Activated CD4-positive, alpha-beta T cell treated with anti-CD3 and anti-CD28 coated beads for 36 hours (primary cell): ENCODE measurements around the gene SKI. TPM values are rescaled to one million over a fixed set of nuclear protein-coding genes. Genes with fewer than 3 reads are reported as not detected.
A peak's percentile ranks its signal among the peaks of the same experiment; 100 is the strongest.

Source experiments
- ATAC-seq: fragments of 200-7000 bp; cut with Tn5 transposase; one replicate; pipeline ENCODE4 v1.10.0; 2021; ENCODE audit warnings: mild to moderate bottlenecking, moderate library complexity
- CTCF ChIA-PET: fragments of 350-600 bp; sonication (Branson Sonifier 250); formaldehyde crosslinking; loops from one replicate; lab custom pipeline; 2021; ENCODE audit warnings: antibody characterized with exemption; lab: Charles Lee
- POLR2A ChIA-PET: fragments of 350-600 bp; sonication (Branson Sonifier 250); formaldehyde crosslinking; loops from one replicate; lab custom pipeline; 2021; ENCODE audit warnings: antibody characterized with exemption, inconsistent platforms; lab: Charles Lee
- DNase-seq: peaks from one replicate; pipeline ENCODE4 v3.0.0-alpha.2; 2020
- H3K27ac Mint-ChIP-seq: one replicate; pipeline ENCODE4 v1.8.0; 2021; ENCODE audit warnings: mixed read lengths
- H3K27me3 Mint-ChIP-seq: one replicate; pipeline ENCODE4 v1.8.0; 2021; ENCODE audit warnings: mixed read lengths
- H3K36me3 Mint-ChIP-seq: one replicate; pipeline ENCODE4 v1.8.0; 2021; ENCODE audit warnings: low read depth, mixed read lengths
- H3K4me1 Mint-ChIP-seq: one replicate; pipeline ENCODE4 v1.8.0; 2021; ENCODE audit warnings: mixed read lengths
- H3K4me3 Mint-ChIP-seq: one replicate; pipeline ENCODE4 v1.8.0; 2021; ENCODE audit warnings: mild to moderate bottlenecking, moderate library complexity, mixed read lengths
- H3K9me3 Mint-ChIP-seq: one replicate; pipeline ENCODE4 v1.8.0; 2021; ENCODE audit warnings: low read depth, mixed read lengths
- intact Hi-C, 2 experiments: fragments of 100-400 bp; cut with DNase I in 1 of 2; cut with micrococcal nuclease in 1 of 2; formaldehyde crosslinking; loops; one replicate each; pipeline versions ENCODE4 v1.14.2 to v1.15.1; 2022 to 2024; cut with DNase I, micrococcal nuclease
- total RNA-seq, 2 experiments: library from RNA; stranded (reverse); gene quantifications; one replicate each; pipeline ENCODE4 v1.2.3, GENCODE V29; 2021

SKI gene
- total RNA-seq, 2 experiments from 2014 or later = 28.7 to 34.0 TPM

- ChIA-PET CTCF (interaction anchor here (0.7 to 2.4 kb wide), 8 partner anchors 17 to 116 kb away, joined by 3 to 10 read pairs (median 6); no protein-coding TSS in a partner anchor), POLR2A (no interaction called here)
- DNase-seq (no peak), ATAC-seq (no peak)
- peaks cover 9% of the 10 kb centered on the region for H3K4me1 Mint-ChIP-seq
- H3K9me3 Mint-ChIP-seq = no peaks in the 10 kb centered on the region
- H3K27me3 Mint-ChIP-seq = no peaks in the 10 kb centered on the region
- intact Hi-C loops = loop anchor here (1.0 to 2.0 kb wide), 5 partner anchors 15 to 121 kb away; no protein-coding TSS in a partner anchor
- H3K4me3 Mint-ChIP-seq = peak overlapping the region; percentile 21
- no peaks in the 10 kb centered on the region for H3K36me3 Mint-ChIP-seq
- H3K27ac Mint-ChIP-seq = peak overlapping the region; percentile 58
These were observed 87.7 kb downstream of the SKI start for GRCh38 chr1:2315674-2316450.

GRCh38 chr1:2316451-2316961 is 88.4 kb downstream of the SKI start:
- Mint-ChIP-seq H3K4me1 (peaks cover 9% of the 10 kb centered on the region), H3K27me3 (no peaks in the 10 kb centered on the region)

DNA sequence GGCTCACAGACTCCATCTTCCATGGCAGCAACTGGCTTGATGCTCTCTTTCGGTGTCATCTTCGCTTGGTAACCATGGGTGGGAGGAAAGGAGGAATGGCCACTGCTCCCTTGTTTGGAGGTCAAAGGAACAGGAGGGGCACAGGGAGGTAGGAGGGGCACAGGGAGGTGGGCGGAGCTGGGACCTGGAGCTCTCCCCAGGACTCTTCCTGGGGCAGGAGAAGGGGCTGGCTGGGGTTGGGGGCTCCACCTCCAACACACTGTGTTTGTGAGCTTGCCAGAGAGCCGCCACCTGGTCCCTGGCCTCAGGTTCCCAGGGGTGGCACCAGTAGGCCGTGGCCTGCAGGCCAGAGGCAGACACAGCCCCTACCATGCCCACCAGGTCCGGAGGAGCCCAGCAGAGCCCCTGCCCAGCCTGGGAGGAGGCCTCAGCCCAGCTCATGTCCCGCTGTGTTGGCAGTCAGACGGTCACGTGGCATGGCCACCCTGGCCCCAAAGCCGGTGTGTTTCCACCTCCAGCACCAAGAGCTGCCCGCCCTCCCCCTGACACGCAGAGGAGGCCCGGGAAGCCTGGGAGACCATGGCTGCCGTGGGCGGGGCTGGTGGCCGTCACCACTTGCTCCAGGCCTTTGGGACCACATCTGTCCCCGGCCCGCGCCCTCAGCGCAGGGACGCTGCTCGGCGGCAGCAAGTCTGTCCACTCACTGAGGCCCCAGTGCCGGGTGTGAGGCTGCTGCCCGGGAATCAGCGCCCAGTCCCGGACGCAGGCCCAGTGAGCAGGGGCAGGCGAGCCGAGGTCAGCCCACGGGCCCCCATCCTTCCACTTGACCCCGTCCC is 89.3 kb downstream of the SKI start:
- no peak overlapping the region for H3K27ac Mint-ChIP-seq
- H3K9me3 Mint-ChIP-seq = no peaks in the 10 kb centered on the region
- no peaks in the 10 kb centered on the region for H3K27me3 Mint-ChIP-seq
- ATAC-seq = no peak
- H3K36me3 Mint-ChIP-seq = no peaks in the 10 kb centered on the region
- H3K4me1 Mint-ChIP-seq = peaks cover 7% of the 10 kb centered on the region
- ChIA-PET CTCF (interaction anchor here (0.6 kb wide), 1 partner anchor 145 kb away, joined by 3 read pairs; no protein-coding TSS in a partner anchor), POLR2A (interaction anchor here (0.6 kb wide), 1 partner anchor 65 kb away, joined by 3 read pairs; no protein-coding TSS in a partner anchor)
- H3K4me3 Mint-ChIP-seq = no peak overlapping the region
- intact Hi-C loops = no loop called here
- no peak for DNase-seq

More at GRCh38 chr1:2316451-2316961, 88.4 kb downstream of the SKI start:
- intact Hi-C loops = no loop called here
- no peak overlapping the region for H3K27ac Mint-ChIP-seq
- POLR2A ChIA-PET = interaction anchor here (0.6 kb wide), 1 partner anchor 64 kb away, joined by 3 read pairs; no protein-coding TSS in a partner anchor
- no peaks in the 10 kb centered on the region for H3K36me3 Mint-ChIP-seq
- CTCF ChIA-PET = interaction anchor here (0.9 to 2.4 kb wide), 5 partner anchors 18 to 117 kb away, joined by 5 to 10 read pairs (median 6); no protein-coding TSS in a partner anchor
- no peaks in the 10 kb centered on the region for H3K9me3 Mint-ChIP-seq
- DNase-seq (no peak), ATAC-seq (no peak)
- H3K4me3 Mint-ChIP-seq = no peak overlapping the region

GRCh38 chr1:2318314-2319278 is 90.5 kb downstream of the SKI start:
- Mint-ChIP-seq H3K4me1 (peaks cover 6% of the 10 kb centered on the region), H3K9me3 (no peaks in the 10 kb centered on the region), H3K4me3 (no peak overlapping the region), H3K36me3 (no peaks in the 10 kb centered on the region), H3K27me3 (no peaks in the 10 kb centered on the region), H3K27ac (no peak overlapping the region)
- DNase-seq (no peak), ATAC-seq (no peak)
- intact Hi-C loops = no loop called here
- ChIA-PET CTCF (interaction anchor here (0.6 kb wide), 1 partner anchor 27 kb away, joined by 4 read pairs; no protein-coding TSS in a partner anchor), POLR2A (no interaction called here)

GRCh38 chr1:2319291-2319690 is 91.2 kb downstream of the SKI start:
- POLR2A ChIA-PET = no interaction called here
- intact Hi-C loops = no loop called here

GRCh38 chr1:2320006-2320405 is 91.9 kb downstream of the SKI start:
- Mint-ChIP-seq H3K27ac (no peak overlapping the region), H3K9me3 (no peaks in the 10 kb centered on the region), H3K4me1 (peaks cover 3% of the 10 kb centered on the region), H3K4me3 (no peak overlapping the region), H3K27me3 (no peaks in the 10 kb centered on the region), H3K36me3 (no peaks in the 10 kb centered on the region)
- ATAC-seq = no peak
- CTCF ChIA-PET = interaction anchor here (1.0 kb wide), 1 partner anchor 48 kb away, joined by 3 read pairs; no protein-coding TSS in a partner anchor
- DNase-seq = no peak
- POLR2A ChIA-PET = interaction anchor here (0.6 kb wide), 1 partner anchor 24 kb away, joined by 4 read pairs; no protein-coding TSS in a partner anchor
- intact Hi-C loops = no loop called here

More at GRCh38 chr1:2319291-2319690, 91.2 kb downstream of the SKI start:
- Mint-ChIP-seq H3K4me1 (peaks cover 3% of the 10 kb centered on the region), H3K4me3 (no peak overlapping the region), H3K36me3 (no peaks in the 10 kb centered on the region), H3K27me3 (no peaks in the 10 kb centered on the region), H3K27ac (no peak overlapping the region), H3K9me3 (no peaks in the 10 kb centered on the region)
- CTCF ChIA-PET = interaction anchor here (1.0 kb wide), 1 partner anchor 49 kb away, joined by 3 read pairs; no protein-coding TSS in a partner anchor
- ATAC-seq (no peak), DNase-seq (no peak)

GRCh38 chr1:2320760-2321667 is 92.9 kb downstream of the SKI start:
- H3K36me3 Mint-ChIP-seq = no peaks in the 10 kb centered on the region
- ATAC-seq (no peak), DNase-seq (no peak)
- ChIA-PET CTCF (interaction anchor here (0.6 kb wide), 1 partner anchor 1595 kb away, joined by 5 read pairs; no protein-coding TSS in a partner anchor), POLR2A (no interaction called here)
- H3K9me3 Mint-ChIP-seq = no peaks in the 10 kb centered on the region
- no peak overlapping the region for H3K27ac Mint-ChIP-seq
- no peaks in the 10 kb centered on the region for H3K27me3 Mint-ChIP-seq
- intact Hi-C loops = no loop called here
- H3K4me1 Mint-ChIP-seq = no peaks in the 10 kb centered on the region
- H3K4me3 Mint-ChIP-seq = no peak overlapping the region

DNA sequence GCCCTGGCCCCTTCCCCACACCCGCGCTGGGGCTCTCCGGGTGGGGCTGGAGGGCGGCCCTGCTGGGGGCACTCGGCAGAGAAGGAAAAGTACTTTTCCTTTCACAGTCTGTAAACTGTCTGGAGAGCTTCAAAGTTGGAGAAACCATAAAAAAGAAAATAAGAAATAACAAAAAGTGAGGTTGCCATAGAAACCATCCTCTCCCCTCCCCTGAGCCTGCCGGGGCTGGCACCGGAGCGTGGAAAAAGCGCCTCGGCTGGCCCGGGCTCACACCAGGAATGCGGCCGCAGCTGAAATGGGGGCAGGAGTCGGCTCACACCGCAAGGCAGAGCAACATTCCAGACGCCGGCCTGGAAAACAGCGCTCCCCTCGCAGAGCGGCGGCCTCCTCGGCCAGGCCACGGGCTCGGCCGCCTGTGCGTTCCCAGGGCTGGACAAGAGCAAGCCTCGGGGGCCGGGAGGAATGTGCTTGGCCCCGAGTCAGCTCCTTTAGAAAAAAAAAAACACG is 94.0 kb downstream of the SKI start:
- H3K4me1 Mint-ChIP-seq = no peaks in the 10 kb centered on the region
- H3K4me3 Mint-ChIP-seq = no peak overlapping the region
- H3K9me3 Mint-ChIP-seq = no peaks in the 10 kb centered on the region
- no peak for ATAC-seq
- no peaks in the 10 kb centered on the region for H3K27me3 Mint-ChIP-seq
- intact Hi-C loops = no loop called here
- ChIA-PET CTCF (no interaction called here), POLR2A (no interaction called here)
- no peaks in the 10 kb centered on the region for H3K36me3 Mint-ChIP-seq
- DNase-seq = no peak
- no peak overlapping the region for H3K27ac Mint-ChIP-seq

- no peak overlapping the region for H3K4me3 Mint-ChIP-seq
- DNase-seq = no peak
- H3K36me3 Mint-ChIP-seq = no peaks in the 10 kb centered on the region
- H3K4me1 Mint-ChIP-seq = no peaks in the 10 kb centered on the region
- intact Hi-C loops = no loop called here
- ChIA-PET POLR2A (no interaction called here), CTCF (no interaction called here)
- ATAC-seq = no peak
- H3K27me3 Mint-ChIP-seq = no peaks in the 10 kb centered on the region
- no peaks in the 10 kb centered on the region for H3K9me3 Mint-ChIP-seq
- no peak overlapping the region for H3K27ac Mint-ChIP-seq
These were observed 94.6 kb downstream of the SKI start for GRCh38 chr1:2322581-2323211.
